ENCODE results near the gene DNAJB11.
"Not testable (repeated sequence)": the region's sequence is repeated elsewhere in the genome, so short reads cannot be mapped to it uniquely, and the experiment has no call there.

The DNAJB11 gene

DNA sequence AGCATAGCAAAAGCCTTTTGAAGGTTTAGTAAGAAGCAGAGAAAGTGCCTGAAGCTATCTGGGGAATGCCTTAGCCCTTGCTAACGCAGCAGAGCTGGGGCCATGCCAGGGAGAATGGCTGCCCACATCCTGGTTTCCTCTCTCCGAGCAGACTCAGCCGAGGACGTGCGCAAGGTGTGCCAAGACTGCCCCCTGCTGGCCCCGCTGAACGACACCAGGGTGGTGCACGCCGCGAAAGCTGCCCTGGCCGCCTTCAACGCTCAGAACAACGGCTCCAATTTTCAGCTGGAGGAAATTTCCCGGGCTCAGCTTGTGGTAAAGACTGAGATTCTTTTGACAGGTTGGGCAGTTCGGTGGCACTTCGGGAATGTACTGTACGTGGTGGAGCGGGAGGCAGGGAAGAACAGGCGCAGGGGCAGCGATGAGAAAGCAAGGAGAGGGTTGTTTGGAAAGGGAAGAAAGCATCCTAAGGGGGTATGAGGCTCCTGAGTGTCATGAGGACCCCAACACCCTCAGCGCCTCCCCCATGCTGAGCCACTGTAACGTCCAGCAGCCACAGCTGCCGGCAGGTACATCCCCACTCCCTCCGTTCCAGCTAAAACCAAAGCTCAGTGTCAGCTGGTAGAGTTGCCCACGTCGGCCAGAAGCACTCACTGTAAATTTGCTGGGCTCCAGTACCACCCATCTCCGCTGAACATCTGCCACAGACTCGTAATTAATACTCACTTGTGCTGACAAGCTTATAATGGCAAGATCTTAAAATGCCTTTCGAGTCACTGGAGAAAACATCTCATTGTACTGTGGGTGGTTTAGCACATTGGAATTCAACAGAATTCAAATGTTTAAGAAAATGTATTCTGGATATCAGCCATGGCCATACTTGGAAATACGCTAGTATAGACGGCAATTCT is 46.8 kb downstream of the DNAJB11 start:
- peak; percentile 51 for FAIRE-seq

GRCh38 chr3:186618318-186618938 is 47.9 kb downstream of the DNAJB11 start:
- FAIRE-seq (no peak), DNase-seq (ENCODE audit: low spot score) (no peak)

More for the DNA sequence above, 46.8 kb downstream of the DNAJB11 start:
- DNase-seq (ENCODE audit: low spot score): peak; percentile 89

- no peak for FAIRE-seq
- DNase-seq (ENCODE audit: low spot score): no peak
These were observed 49.3 kb downstream of the DNAJB11 start for GRCh38 chr3:186619787-186620212.

- DNase-seq (ENCODE audit: low spot score) (no peak), FAIRE-seq (no peak)
These were observed 49.9 kb downstream of the DNAJB11 start for GRCh38 chr3:186620213-186621092.

DNA sequence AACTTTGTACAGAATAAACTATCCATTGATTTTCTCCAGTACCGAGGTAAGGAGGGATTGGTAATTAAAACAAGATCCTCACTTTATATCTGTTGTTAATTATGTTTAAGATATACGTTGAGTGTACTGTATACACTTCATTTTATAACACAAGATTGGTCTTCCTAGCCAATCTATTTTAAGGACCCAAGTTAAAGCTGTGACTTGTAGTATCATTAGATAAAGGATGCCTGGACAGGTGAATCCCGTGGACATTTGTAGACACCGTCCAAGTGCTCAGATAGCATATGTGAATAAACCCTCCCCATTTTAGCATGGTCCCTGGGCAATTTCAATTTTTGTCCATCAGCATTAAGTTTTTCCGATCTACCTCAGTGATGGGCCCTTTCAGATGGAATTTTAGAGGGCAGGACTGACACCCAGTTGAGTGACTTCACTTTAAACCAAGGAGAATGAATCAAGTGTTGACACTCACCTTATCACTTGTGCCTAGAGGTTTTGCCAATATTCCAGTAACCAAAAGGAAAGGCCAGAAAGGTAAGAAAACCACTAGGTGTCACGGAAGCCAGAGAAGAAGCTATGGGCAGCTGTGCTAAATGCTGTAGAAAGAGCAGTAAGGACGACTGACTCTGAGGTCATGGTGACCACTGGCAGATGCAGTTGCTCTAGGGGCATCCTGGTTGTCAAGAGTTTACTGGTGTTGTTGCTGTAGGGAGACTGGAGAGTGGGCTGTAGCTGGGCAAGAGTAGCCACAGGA is 51.6 kb downstream of the DNAJB11 start:
- FAIRE-seq (no peak), DNase-seq (ENCODE audit: low spot score) (no peak)

GRCh38 chr3:186622651-186623310 is 52.3 kb downstream of the DNAJB11 start:
- FAIRE-seq (no peak), DNase-seq (ENCODE audit: low spot score) (no peak)

GRCh38 chr3:186624598-186624997 is 54.1 kb downstream of the DNAJB11 start:
- no peak for DNase-seq (ENCODE audit: low spot score)
- no peak for FAIRE-seq

DNA sequence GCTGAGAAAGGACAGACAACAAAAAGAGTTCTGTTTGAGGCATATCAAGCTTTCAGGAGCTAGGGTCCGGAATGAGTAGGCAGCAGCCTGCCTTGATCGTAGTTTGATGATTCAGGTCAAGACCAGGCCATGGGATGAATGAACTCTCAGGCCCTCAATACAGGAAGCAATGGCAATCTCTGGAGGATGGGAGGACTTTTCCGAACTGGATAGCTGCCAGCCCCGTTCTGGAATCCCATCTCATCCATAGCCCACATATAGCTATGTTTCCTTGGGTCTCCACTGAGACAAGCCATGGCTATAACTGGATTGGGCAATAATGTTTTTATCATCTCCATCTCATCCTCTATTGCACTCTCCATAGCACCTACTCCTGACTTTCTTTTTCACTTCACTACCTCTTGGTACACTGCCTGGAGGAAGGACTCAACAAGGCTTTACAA is 55.1 kb downstream of the DNAJB11 start:
- FAIRE-seq (no peak), DNase-seq (ENCODE audit: low spot score) (no peak)

- DNase-seq (ENCODE audit: low spot score): no peak
- no peak for FAIRE-seq
These were observed 55.8 kb downstream of the DNAJB11 start for GRCh38 chr3:186626254-186626847.

- DNase-seq (ENCODE audit: low spot score) (no peak), FAIRE-seq (no peak)
These were observed 57.4 kb downstream of the DNAJB11 start for GRCh38 chr3:186627852-186628414.

DNA sequence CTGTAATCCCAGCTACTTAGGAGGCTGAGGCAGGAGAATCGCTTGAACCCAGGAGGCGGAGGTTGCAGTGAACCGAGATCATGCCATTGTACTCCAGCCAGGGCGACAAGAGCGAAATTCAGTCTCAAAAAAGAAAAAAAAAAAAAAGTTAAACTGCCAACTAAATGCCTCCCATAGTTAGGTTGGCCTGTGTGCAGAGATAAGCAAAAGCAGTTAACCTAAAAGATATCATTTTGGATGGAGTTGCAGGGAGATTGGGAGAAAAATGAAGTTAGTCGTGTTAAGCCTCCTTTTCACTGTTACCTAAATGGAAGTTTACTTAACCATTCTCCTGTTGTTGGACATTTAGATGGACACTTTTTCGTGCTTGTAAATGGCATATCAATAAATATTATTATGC is 58.2 kb downstream of the DNAJB11 start:
- FAIRE-seq: no peak
- DNase-seq (ENCODE audit: low spot score): no peak

DNA sequence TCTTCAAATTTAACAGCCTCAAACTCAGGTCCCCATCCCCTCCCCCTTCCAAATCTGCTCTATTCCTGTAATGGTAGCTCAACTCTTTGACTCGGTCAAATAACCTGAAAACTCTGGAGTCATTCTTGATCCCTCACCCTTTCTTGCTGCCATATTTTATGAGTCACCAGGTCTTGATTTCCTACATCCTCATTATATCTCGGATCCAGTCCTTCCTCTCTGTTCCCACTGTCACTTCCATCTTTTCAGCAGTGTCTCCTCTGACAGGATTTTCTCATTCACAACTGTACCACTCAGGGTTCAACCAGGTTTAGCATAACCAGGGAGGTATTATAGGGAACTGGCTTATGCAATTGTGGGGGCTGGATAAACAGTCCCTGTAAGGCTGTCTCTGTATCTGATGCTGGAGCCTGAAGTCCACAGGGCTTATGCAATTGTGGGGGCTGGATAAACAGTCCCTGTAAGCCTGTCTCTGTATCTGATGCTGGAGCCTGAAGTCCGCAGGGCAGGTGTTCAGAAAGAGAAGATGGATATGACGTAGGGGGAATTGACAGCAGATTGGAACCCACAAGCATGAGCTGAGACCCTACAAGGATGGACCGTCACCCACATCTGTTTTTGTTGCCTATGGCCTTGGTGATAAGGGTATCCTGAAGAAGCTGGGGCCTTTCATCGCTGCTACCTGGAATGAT is 60.6 kb downstream of the DNAJB11 start:
- FAIRE-seq (no peak), DNase-seq (ENCODE audit: low spot score) (no peak)

GRCh38 chr3:186633481-186633880 is 63.0 kb downstream of the DNAJB11 start:
- FAIRE-seq (no peak), DNase-seq (ENCODE audit: low spot score) (no peak)

- not testable (repeated sequence) for DNase-seq (ENCODE audit: low spot score); FAIRE-seq
These were observed 63.7 kb downstream of the DNAJB11 start for GRCh38 chr3:186634207-186634606.
